Breast epithelium (tissue), 3 donors: ENCODE results near the gene CDH6.

Experiments used
- CTCF ChIP-seq, 3 donors: fragments of 450-650 bp; IDR thresholded peaks; one replicate each; pipeline ENCODE4 v1.5.1; 2016 to 2017; ENCODE audit warnings: antibody characterized with exemption in 3 of 3, mild to moderate bottlenecking in 3 of 3, moderate library complexity in 3 of 3
- POLR2A ChIP-seq: fragments of 450-650 bp; IDR thresholded peaks from one replicate; pipeline ENCODE4 v1.6.1; 2016; ENCODE audit warnings: antibody characterized with exemption, mild to moderate bottlenecking, moderate library complexity
- POLR2AphosphoS5 ChIP-seq, 3 donors: sonication (generic); formaldehyde crosslinking; IDR thresholded peaks; one replicate each; pipeline ENCODE4 v1.6.1; 2017; ENCODE audit warnings: antibody characterized with exemption in 3 of 3

GRCh38 chr5:31362931-31363568, 169.6 kb downstream of the CDH6 start:
- TF ChIP-seq CTCF (IDR thresholded peaks at IDR 0.05) (no peak), POLR2A (no peak), POLR2AphosphoS5 (IDR thresholded peaks at IDR 0.05) (no peak)
